HCT116 (cell line): Measurements from ENCODE around the gene CAVIN2.

Experiments
- CTCF ChIP-seq, 3 experiments: fragments of 200-600 bp in 1 of 3; sonication (generic) in 1 of 3; IDR thresholded peaks in 2 of 3; conservative IDR thresholded peaks in 1 of 3; 2 replicates each; pipeline ENCODE4 v1.5.1; 2012 to 2017; ENCODE audit warnings: low read depth in 2 of 3, low read length in 2 of 3, antibody characterized with exemption in 1 of 3, borderline replicate concordance in 1 of 3, control low read depth in 1 of 3, mild to moderate bottlenecking in 1 of 3, mixed read lengths in 1 of 3, mixed run types in 1 of 3, moderate library complexity in 1 of 3; ENCODE audit not compliant: insufficient read depth in 1 of 3
- EZH2 ChIP-seq: fragments of 200-600 bp; sonication (generic); IDR thresholded peaks from 2 replicates; pipeline ENCODE4 v1.6.1; 2017; ENCODE audit warnings: antibody characterized with exemption, mixed run types
- POLR2AphosphoS5 ChIP-seq: IDR thresholded peaks from 2 replicates; pipeline ENCODE4 v1.6.1; 2011; ENCODE audit warnings: mild to moderate bottlenecking, low read depth, low read length, moderate library complexity
- RAD21 ChIP-seq: IDR thresholded peaks from 2 replicates; pipeline ENCODE4 v1.6.1; 2012; ENCODE audit warnings: low read depth, mild to moderate bottlenecking

- TF ChIP-seq POLR2AphosphoS5 (no peak), EZH2 (no peak), CTCF (IDR thresholded peaks at IDR 0.05 in 2 of 3, conservative IDR thresholded peaks at IDR 0.05 in 1 of 3; ENCODE audit: borderline replicate concordance in 1 of 3, insufficient read depth in 1 of 3, low read depth in 2 of 3, low read length in 2 of 3) (no peak), RAD21 (no peak)
These were observed 22.5 kb downstream of the CAVIN2 start for GRCh38 chr2:191824398-191824797.
